ENCODE data around the gene CXorf49. TPM values are rescaled to one million over a fixed set of nuclear protein-coding genes. Genes with fewer than 3 reads are reported as not detected.
"Not testable (repeated sequence)": the region's sequence is repeated elsewhere in the genome, so short reads cannot be mapped to it uniquely, and the experiment has no call there.

Gene CXorf49
- total RNA-seq, 6 experiments from 2014 or later: not detected

DNA sequence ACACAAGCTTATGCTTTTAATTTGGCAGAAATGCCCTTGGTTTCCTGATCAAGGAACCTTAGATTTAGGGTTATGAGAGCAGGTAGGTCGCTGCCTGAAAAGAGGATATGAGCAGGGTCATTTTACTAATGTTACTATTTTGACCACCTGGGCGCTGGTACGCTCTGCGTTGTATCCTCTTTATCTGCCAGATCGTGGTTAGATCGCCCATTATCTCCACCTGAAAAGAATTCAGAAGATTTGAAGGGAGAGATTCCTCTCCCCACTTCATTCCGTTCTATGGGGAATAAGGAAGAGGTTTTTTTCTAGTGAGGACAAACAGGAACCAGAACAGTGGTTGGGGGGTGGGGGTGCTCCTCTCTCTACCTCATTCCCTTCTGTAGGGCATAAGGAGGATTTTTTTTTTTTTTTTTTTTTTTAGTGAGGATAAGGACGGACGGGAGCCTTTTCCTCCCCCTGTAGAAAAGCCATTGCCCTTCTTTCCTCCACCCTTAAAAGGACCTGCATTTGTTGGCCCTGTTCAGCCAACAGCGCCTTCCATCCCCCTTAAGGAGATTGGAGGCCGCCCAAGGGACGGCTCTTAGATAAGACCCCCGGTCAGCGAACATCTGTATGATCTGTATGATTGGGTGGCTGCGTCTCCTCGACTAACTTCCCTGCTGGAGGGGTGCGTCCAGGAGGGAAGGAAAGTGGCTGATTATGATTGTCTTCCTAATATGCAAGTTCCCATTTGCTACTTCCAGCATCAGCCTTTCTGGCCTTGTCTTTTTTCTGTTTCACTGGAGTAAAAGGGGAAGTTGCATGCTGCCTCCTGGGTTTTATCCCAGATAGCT lies 20.4 kb downstream of the CXorf49 start:
- DNase-seq; H3K9me3 Mint-ChIP-seq; H3K27me3 Mint-ChIP-seq (ENCODE audit: insufficient read depth); H3K4me1 Mint-ChIP-seq (ENCODE audit: low read depth); H3K4me3 Mint-ChIP-seq; H3K36me3 Mint-ChIP-seq (ENCODE audit: low read depth); H3K27ac Mint-ChIP-seq: not testable (repeated sequence)

DNA sequence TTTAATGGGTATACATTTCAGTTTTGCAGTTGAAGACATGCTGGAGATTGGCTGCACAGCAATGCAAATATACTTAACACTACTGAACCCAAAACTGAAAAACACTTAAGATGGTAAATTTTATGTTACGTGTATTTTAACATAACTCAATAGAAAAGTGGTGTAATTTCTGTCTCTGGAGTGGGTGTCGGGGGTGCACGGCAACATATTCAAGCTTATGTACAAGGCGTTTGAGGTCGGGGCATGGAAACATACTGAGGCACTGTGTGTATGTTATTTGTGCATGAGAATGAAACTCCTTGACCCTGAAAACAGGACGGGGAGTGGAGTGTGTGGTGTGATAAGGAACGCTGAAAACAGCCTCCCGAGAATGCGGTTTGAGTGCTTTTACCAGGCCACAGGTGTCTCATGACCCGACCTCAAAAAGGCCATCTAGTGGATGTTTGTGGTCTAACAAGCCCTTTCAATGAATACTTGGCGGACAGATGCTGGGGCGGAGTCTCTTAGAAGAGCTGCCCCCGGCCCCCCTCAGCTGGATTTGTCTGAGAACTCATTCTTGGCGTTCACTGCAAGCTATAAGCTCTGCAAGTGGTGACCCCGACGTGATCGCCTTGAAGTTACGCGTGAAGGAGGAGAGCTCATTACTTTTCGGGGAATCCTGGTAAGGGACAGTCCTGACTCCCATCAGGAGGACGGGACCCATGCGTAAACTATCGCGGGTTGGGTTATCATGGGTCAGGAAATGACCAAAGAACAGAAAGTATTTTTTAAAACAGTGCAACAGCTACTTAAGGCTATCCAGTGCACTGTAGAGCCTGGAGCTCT lies 21.2 kb downstream of the CXorf49 start:
- not testable (repeated sequence) for H3K9me3 Mint-ChIP-seq; H3K27ac Mint-ChIP-seq; H3K4me1 Mint-ChIP-seq (ENCODE audit: low read depth); H3K4me3 Mint-ChIP-seq; H3K36me3 Mint-ChIP-seq (ENCODE audit: low read depth); H3K27me3 Mint-ChIP-seq (ENCODE audit: insufficient read depth); DNase-seq

DNA sequence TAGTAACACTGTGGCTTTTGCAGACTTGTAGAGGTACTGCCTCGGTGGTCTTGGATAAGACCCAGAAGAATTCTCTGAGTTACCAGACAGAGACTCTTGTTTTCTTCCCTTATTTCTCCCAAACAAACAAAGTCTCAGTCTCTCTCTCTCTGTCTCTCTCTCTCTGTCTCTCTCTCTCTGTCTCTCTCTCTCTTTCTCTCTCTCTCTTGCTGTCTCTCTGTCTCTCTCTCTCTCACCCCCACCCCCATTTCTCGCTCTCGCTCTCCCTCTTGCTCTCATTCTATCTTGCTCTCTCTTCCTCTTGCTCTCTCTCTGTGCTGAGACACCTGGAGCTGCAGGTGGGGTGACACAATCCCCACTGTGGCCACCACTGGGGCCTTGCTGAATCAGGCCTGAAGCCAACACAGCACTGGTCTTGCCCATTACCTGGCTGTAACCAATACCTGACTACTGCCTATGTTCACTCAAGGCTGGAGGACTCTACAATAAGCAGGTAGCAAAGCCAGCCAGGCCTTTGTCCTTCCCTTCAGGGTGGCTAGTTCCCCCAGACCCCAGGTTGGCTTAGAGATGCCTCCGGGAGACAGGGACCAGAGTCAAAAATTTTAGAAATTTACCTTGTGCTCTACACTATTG lies 38.4 kb downstream of the CXorf49 start:
- H3K4me1 Mint-ChIP-seq (ENCODE audit: low read depth): no peaks in the 10 kb centered on the region
- no peaks in the 10 kb centered on the region for H3K36me3 Mint-ChIP-seq (ENCODE audit: low read depth)
- H3K27me3 Mint-ChIP-seq (ENCODE audit: insufficient read depth): peaks cover 11% of the 10 kb centered on the region
- no peak overlapping the region for H3K27ac Mint-ChIP-seq
- TF ChIP-seq, protein P1, sequence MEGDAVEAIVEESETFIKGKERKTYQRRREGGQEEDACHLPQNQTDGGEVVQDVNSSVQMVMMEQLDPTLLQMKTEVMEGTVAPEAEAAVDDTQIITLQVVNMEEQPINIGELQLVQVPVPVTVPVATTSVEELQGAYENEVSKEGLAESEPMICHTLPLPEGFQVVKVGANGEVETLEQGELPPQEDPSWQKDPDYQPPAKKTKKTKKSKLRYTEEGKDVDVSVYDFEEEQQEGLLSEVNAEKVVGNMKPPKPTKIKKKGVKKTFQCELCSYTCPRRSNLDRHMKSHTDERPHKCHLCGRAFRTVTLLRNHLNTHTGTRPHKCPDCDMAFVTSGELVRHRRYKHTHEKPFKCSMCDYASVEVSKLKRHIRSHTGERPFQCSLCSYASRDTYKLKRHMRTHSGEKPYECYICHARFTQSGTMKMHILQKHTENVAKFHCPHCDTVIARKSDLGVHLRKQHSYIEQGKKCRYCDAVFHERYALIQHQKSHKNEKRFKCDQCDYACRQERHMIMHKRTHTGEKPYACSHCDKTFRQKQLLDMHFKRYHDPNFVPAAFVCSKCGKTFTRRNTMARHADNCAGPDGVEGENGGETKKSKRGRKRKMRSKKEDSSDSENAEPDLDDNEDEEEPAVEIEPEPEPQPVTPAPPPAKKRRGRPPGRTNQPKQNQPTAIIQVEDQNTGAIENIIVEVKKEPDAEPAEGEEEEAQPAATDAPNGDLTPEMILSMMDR (IDR thresholded peaks at IDR 0.05): no peak
- DNase-seq: no peak
- H3K9me3 Mint-ChIP-seq: no peaks in the 10 kb centered on the region
- no peak overlapping the region for H3K4me3 Mint-ChIP-seq

DNA sequence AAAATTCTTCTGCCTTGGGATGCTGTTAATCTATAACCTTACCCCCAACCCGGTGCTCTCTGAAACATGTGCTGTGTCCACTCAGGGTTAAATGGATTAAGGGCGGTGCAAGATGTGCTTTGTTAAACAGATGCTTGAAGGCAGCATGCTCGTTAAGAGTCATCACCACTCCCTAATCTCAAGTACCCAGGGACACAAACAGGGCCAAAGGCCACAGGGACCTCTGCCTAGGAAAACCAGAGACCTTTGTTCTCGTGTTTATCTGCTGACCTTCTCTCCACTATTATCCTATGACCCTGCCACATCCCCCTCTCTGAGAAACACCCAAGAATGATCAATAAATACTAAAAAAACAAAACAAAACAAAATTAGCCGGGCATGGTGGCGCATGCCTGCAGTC lies 40.9 kb downstream of the CXorf49 start:
- not testable (repeated sequence) for H3K9me3 Mint-ChIP-seq; H3K27ac Mint-ChIP-seq; H3K4me1 Mint-ChIP-seq (ENCODE audit: low read depth); H3K36me3 Mint-ChIP-seq (ENCODE audit: low read depth); DNase-seq; H3K4me3 Mint-ChIP-seq
- peaks cover 13% of the 10 kb centered on the region for H3K27me3 Mint-ChIP-seq (ENCODE audit: insufficient read depth)

DNA sequence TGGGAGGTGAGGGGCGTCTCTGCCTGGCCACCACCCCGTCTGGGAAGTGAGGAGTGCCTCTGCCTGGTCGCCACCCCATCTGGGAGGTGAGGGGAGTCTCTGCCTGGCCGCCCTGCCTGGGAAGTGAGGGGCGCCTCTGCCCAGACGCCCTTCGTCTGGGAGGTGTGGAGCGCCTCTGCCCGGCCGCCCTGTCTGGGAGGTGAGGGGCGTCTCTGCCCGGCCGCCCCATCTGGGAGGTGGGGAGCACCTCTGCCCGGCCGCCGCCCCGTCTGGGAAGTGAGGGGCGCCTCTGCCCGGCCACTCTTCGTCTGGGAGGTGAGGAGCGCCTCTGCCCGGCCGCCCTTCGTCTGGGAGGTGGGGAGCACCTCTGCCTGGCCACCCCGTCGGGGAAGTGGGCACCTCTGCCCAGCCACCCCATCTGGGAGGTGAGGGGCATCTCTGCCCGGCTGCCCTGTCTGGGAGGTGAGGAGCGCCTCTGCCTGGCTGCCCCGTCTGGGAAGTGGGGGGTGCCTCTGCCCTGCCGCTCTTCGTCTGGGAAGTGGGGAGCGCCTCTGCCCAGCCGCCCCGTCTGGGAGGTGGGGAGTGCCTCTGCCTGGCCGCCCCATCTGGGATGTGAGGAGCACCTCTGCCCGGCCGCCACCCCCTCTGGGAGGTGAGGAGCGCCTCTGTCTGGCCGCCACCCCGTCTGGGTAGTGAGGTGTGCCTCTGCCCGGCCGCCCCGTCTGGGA lies 41.9 kb downstream of the CXorf49 start:
- not testable (repeated sequence) for DNase-seq; H3K36me3 Mint-ChIP-seq (ENCODE audit: low read depth); H3K27me3 Mint-ChIP-seq (ENCODE audit: insufficient read depth); H3K4me3 Mint-ChIP-seq; H3K27ac Mint-ChIP-seq; H3K9me3 Mint-ChIP-seq; H3K4me1 Mint-ChIP-seq (ENCODE audit: low read depth)

DNA sequence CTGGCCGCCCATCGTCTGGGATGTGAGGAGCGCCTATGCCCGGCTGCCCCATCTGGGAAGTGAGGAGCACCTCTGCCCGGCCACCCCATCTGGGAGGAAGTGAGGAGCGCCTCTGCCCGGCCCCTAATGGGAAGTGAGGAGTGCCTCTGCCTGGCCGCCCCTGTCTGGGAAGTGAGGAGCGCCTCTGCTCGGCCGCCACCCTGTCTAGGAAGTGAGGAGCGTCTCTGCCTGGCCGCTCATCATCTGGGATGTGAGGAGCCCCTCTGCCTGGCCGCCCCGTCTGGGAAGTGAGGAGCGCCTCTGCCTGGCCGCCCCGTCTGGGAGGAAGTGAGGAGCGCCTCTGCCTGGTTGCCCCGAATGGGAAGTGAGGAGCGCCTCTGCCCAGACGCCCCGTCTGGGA lies 42.4 kb downstream of the CXorf49 start:
- not testable (repeated sequence) for H3K9me3 Mint-ChIP-seq

DNA sequence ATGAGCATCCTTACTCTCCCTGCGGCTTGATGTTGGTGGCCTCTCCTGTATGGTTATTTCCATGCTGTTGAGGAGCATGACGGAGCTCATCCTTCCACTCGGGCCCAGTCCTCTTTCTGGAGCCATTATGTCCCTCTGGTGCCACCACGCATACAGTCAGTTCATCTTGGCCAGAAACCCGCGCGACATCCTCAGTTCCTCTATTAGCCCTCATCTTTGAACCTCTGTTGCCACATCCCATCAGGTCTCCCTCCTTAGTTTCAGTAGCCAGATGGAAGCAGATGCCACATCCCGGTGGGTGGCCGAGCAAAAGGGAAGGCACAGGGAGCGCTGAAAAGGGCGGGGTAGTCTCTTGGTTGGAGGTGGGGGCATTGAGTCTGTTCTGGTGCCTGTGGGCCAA lies 46.1 kb downstream of the CXorf49 start:
- no peaks in the 10 kb centered on the region for H3K36me3 Mint-ChIP-seq (ENCODE audit: low read depth)
- peaks cover 2% of the 10 kb centered on the region for H3K27me3 Mint-ChIP-seq (ENCODE audit: insufficient read depth)
- no peaks in the 10 kb centered on the region for H3K9me3 Mint-ChIP-seq
- no peak overlapping the region for H3K4me3 Mint-ChIP-seq
- no peak overlapping the region for H3K27ac Mint-ChIP-seq
- no peaks in the 10 kb centered on the region for H3K4me1 Mint-ChIP-seq (ENCODE audit: low read depth)
- no peak for DNase-seq
- TF ChIP-seq, protein P1 (IDR thresholded peaks at IDR 0.05): no peak

More for the DNA sequence above, 42.4 kb downstream of the CXorf49 start:
- H3K4me1 Mint-ChIP-seq (ENCODE audit: low read depth); H3K27me3 Mint-ChIP-seq (ENCODE audit: insufficient read depth); H3K4me3 Mint-ChIP-seq; H3K36me3 Mint-ChIP-seq (ENCODE audit: low read depth); H3K27ac Mint-ChIP-seq; DNase-seq: not testable (repeated sequence)

Data from HFFc6 (cell line).